ENCODE results near the gene RASGRP4. TPM values are rescaled to one million over a fixed set of nuclear protein-coding genes. Genes with fewer than 3 reads are reported as not detected.

The RASGRP4 gene
- total RNA-seq, 1 donor from 2014 or later = not detected

- Mint-ChIP-seq H3K27ac (ENCODE audit: unreplicated experiment) (no peak overlapping the region), H3K36me3 (ENCODE audit: unreplicated experiment) (peaks cover 25% of the 10 kb centered on the region), H3K27me3 (ENCODE audit: unreplicated experiment) (no peaks in the 10 kb centered on the region)
These were observed 41.6 kb downstream of the RASGRP4 start for GRCh38 chr19:38384209-38385027.

GRCh38 chr19:38383743-38384142 lies 42.3 kb downstream of the RASGRP4 start:
- Mint-ChIP-seq H3K36me3 (ENCODE audit: unreplicated experiment) (peaks cover 29% of the 10 kb centered on the region), H3K27me3 (ENCODE audit: unreplicated experiment) (no peaks in the 10 kb centered on the region), H3K4me1 (ENCODE audit: unreplicated experiment) (peaks cover 4% of the 10 kb centered on the region), H3K4me3 (ENCODE audit: unreplicated experiment) (no peak overlapping the region), H3K9me3 (ENCODE audit: unreplicated experiment) (no peaks in the 10 kb centered on the region), H3K27ac (ENCODE audit: unreplicated experiment) (no peak overlapping the region)
- TF ChIP-seq, protein P1, sequence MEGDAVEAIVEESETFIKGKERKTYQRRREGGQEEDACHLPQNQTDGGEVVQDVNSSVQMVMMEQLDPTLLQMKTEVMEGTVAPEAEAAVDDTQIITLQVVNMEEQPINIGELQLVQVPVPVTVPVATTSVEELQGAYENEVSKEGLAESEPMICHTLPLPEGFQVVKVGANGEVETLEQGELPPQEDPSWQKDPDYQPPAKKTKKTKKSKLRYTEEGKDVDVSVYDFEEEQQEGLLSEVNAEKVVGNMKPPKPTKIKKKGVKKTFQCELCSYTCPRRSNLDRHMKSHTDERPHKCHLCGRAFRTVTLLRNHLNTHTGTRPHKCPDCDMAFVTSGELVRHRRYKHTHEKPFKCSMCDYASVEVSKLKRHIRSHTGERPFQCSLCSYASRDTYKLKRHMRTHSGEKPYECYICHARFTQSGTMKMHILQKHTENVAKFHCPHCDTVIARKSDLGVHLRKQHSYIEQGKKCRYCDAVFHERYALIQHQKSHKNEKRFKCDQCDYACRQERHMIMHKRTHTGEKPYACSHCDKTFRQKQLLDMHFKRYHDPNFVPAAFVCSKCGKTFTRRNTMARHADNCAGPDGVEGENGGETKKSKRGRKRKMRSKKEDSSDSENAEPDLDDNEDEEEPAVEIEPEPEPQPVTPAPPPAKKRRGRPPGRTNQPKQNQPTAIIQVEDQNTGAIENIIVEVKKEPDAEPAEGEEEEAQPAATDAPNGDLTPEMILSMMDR (IDR thresholded peaks at IDR 0.05) = no peak
- DNase-seq (ENCODE audit: extremely low spot score, unreplicated experiment) = no peak

More at GRCh38 chr19:38384209-38385027, 41.6 kb downstream of the RASGRP4 start:
- TF ChIP-seq, protein P1 (IDR thresholded peaks at IDR 0.05) = peak; percentile 30
- H3K4me1 Mint-ChIP-seq (ENCODE audit: unreplicated experiment) = peaks cover 7% of the 10 kb centered on the region
- no peak overlapping the region for H3K4me3 Mint-ChIP-seq (ENCODE audit: unreplicated experiment)
- no peaks in the 10 kb centered on the region for H3K9me3 Mint-ChIP-seq (ENCODE audit: unreplicated experiment)
- no peak for DNase-seq (ENCODE audit: extremely low spot score, unreplicated experiment)

GRCh38 chr19:38383184-38383583 lies 42.8 kb downstream of the RASGRP4 start:
- Mint-ChIP-seq H3K27me3 (ENCODE audit: unreplicated experiment) (no peaks in the 10 kb centered on the region), H3K36me3 (ENCODE audit: unreplicated experiment) (peaks cover 29% of the 10 kb centered on the region), H3K4me3 (ENCODE audit: unreplicated experiment) (no peak overlapping the region), H3K27ac (ENCODE audit: unreplicated experiment) (no peak overlapping the region), H3K4me1 (ENCODE audit: unreplicated experiment) (peaks cover 4% of the 10 kb centered on the region), H3K9me3 (ENCODE audit: unreplicated experiment) (no peaks in the 10 kb centered on the region)
- TF ChIP-seq, protein P1 (IDR thresholded peaks at IDR 0.05) = no peak
- DNase-seq (ENCODE audit: extremely low spot score, unreplicated experiment) = no peak

GRCh38 chr19:38381138-38381537 lies 44.9 kb downstream of the RASGRP4 start:
- Mint-ChIP-seq H3K27me3 (ENCODE audit: unreplicated experiment) (no peaks in the 10 kb centered on the region), H3K27ac (ENCODE audit: unreplicated experiment) (no peak overlapping the region), H3K4me1 (ENCODE audit: unreplicated experiment) (peaks cover 6% of the 10 kb centered on the region), H3K4me3 (ENCODE audit: unreplicated experiment) (no peak overlapping the region), H3K36me3 (ENCODE audit: unreplicated experiment) (peaks cover 29% of the 10 kb centered on the region), H3K9me3 (ENCODE audit: unreplicated experiment) (no peaks in the 10 kb centered on the region)
- TF ChIP-seq, protein P1 (IDR thresholded peaks at IDR 0.05) = no peak
- DNase-seq (ENCODE audit: extremely low spot score, unreplicated experiment) = no peak

DNA sequence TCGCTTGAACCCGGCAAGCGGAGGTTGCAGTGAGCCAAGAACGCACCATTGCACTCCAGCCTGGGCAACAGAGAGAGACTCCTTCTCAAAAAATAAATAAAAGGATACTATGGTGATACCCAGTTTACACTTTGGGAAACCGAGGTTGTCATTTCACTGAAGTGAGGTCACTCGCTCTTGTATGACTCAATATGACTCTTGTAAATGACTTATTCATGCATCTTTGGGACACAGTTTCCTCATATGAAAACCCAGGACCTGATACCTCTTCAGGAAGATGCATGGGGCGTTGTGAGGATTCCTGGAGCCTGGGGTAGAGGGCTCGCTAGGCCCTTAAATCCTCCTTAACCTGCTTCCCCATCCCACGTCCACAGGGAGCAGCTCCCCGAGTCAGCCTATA lies 47.2 kb downstream of the RASGRP4 start:
- Mint-ChIP-seq H3K36me3 (ENCODE audit: unreplicated experiment) (peaks cover 25% of the 10 kb centered on the region), H3K4me3 (ENCODE audit: unreplicated experiment) (no peak overlapping the region), H3K27me3 (ENCODE audit: unreplicated experiment) (no peaks in the 10 kb centered on the region), H3K4me1 (ENCODE audit: unreplicated experiment) (peaks cover 23% of the 10 kb centered on the region), H3K27ac (ENCODE audit: unreplicated experiment) (no peak overlapping the region), H3K9me3 (ENCODE audit: unreplicated experiment) (no peaks in the 10 kb centered on the region)
- TF ChIP-seq, protein P1 (IDR thresholded peaks at IDR 0.05) = no peak
- DNase-seq (ENCODE audit: extremely low spot score, unreplicated experiment) = no peak
